DOHH2 (cell line): Measurements from ENCODE around the gene OR56B1.

Source experiments
- H3F3A ChIP-seq: fragments of 200-600 bp; sonication (generic), shearing (Covaris generic); 2 replicates; pipeline ENCODE4 v1.6.0; 2016; ENCODE audit warnings: antibody characterized with exemption, mild to moderate bottlenecking; ENCODE audit not compliant: control insufficient read depth, insufficient read depth
- H3K27ac ChIP-seq: fragments of 200-600 bp; sonication (generic); 2 replicates; pipeline ENCODE4 v1.5.1; 2014; ENCODE audit warnings: low read depth, mild to moderate bottlenecking, low read length, moderate library complexity
- H3K27me3 ChIP-seq: fragments of 200-600 bp; sonication (generic); 2 replicates; pipeline ENCODE4 v1.6.1; 2014; ENCODE audit warnings: mild to moderate bottlenecking, low read length, mixed read lengths; ENCODE audit not compliant: control insufficient read depth
- H3K36me3 ChIP-seq: fragments of 200-600 bp; sonication (generic); 2 replicates; pipeline ENCODE4 v1.6.1; 2014; ENCODE audit warnings: mild to moderate bottlenecking, low read length, moderate library complexity, mixed read lengths; ENCODE audit not compliant: control insufficient read depth
- H3K4me1 ChIP-seq: fragments of 200-600 bp; sonication (generic); 2 replicates; pipeline ENCODE4 v1.6.1; 2014; ENCODE audit warnings: mild to moderate bottlenecking, low read length, mixed read lengths; ENCODE audit not compliant: control insufficient read depth
- H3K4me2 ChIP-seq: fragments of 200-600 bp; sonication (generic); 2 replicates; pipeline ENCODE4 v1.6.0; 2014; ENCODE audit warnings: mild to moderate bottlenecking, low read length, moderate library complexity
- H3K4me3 ChIP-seq: fragments of 200-600 bp; sonication (generic); 2 replicates; pipeline ENCODE4 v1.5.1; 2014; ENCODE audit warnings: mild to moderate bottlenecking, low read length, mixed read lengths
- H3K79me2 ChIP-seq: fragments of 200-600 bp; sonication (generic); 2 replicates; pipeline ENCODE4 v1.6.1; 2014; ENCODE audit warnings: mild to moderate bottlenecking, low read length, mixed read lengths; ENCODE audit not compliant: control insufficient read depth
- H3K9me2 ChIP-seq: fragments of 200-600 bp; sonication (generic); replicated peaks from 2 replicates; pipeline ENCODE4 v1.6.1; 2014; ENCODE audit warnings: mild to moderate bottlenecking, low read length, mixed read lengths; ENCODE audit not compliant: control insufficient read depth
- H3K9me3 ChIP-seq: fragments of 200-600 bp; sonication (generic); 2 replicates; pipeline ENCODE4 v1.6.1; 2014; ENCODE audit warnings: antibody characterized with exemption, low read length, mixed read lengths; ENCODE audit not compliant: control insufficient read depth, insufficient read depth
- H4K20me1 ChIP-seq: fragments of 200-600 bp; sonication (generic); 2 replicates; pipeline ENCODE4 v1.6.0; 2014; ENCODE audit warnings: low read depth, mild to moderate bottlenecking, antibody characterized with exemption, low read length, moderate library complexity; ENCODE audit not compliant: control insufficient read depth, insufficient read depth
- EZH2phosphoT487 ChIP-seq: fragments of 200-600 bp; sonication (generic); IDR thresholded peaks from 2 replicates; pipeline ENCODE4 v1.6.1; 2017; ENCODE audit warnings: borderline replicate concordance, mild to moderate bottlenecking, antibody characterized with exemption, low read length, moderate library complexity, mixed read lengths
- TF ChIP-seq, protein P1 (sequence below): fragments of 200-600 bp; sonication (generic); IDR thresholded peaks from one replicate; pipeline ENCODE4 v1.5.1; 2014; ENCODE audit warnings: antibody characterized with exemption, mild to moderate bottlenecking, low read depth, low read length; ENCODE audit not compliant: poor library complexity, severe bottlenecking

The OR56B1 gene

GRCh38 chr11:5738431-5738830, 2.2 kb downstream of the OR56B1 start:
- no peaks in the 10 kb centered on the region for H3K27me3 ChIP-seq
- H3K9me3 ChIP-seq: no peaks in the 10 kb centered on the region
- H4K20me1 ChIP-seq: no peaks in the 10 kb centered on the region
- H3K4me2 ChIP-seq: no peak overlapping the region
- H3K79me2 ChIP-seq: no peaks in the 10 kb centered on the region
- no peaks in the 10 kb centered on the region for H3K36me3 ChIP-seq
- no peaks in the 10 kb centered on the region for H3K9me2 ChIP-seq
- no peak overlapping the region for H3K4me3 ChIP-seq
- no peaks in the 10 kb centered on the region for H3F3A ChIP-seq
- H3K27ac ChIP-seq: no peak overlapping the region
- TF ChIP-seq EZH2phosphoT487: no peak
- TF ChIP-seq, protein P1, sequence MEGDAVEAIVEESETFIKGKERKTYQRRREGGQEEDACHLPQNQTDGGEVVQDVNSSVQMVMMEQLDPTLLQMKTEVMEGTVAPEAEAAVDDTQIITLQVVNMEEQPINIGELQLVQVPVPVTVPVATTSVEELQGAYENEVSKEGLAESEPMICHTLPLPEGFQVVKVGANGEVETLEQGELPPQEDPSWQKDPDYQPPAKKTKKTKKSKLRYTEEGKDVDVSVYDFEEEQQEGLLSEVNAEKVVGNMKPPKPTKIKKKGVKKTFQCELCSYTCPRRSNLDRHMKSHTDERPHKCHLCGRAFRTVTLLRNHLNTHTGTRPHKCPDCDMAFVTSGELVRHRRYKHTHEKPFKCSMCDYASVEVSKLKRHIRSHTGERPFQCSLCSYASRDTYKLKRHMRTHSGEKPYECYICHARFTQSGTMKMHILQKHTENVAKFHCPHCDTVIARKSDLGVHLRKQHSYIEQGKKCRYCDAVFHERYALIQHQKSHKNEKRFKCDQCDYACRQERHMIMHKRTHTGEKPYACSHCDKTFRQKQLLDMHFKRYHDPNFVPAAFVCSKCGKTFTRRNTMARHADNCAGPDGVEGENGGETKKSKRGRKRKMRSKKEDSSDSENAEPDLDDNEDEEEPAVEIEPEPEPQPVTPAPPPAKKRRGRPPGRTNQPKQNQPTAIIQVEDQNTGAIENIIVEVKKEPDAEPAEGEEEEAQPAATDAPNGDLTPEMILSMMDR: no peak
- no peaks in the 10 kb centered on the region for H3K4me1 ChIP-seq

GRCh38 chr11:5746614-5747013, 10.4 kb downstream of the OR56B1 start:
- Histone ChIP-seq H3K4me1 (no peaks in the 10 kb centered on the region), H3F3A (no peaks in the 10 kb centered on the region), H3K4me3 (no peak overlapping the region), H3K9me2 (no peaks in the 10 kb centered on the region), H3K36me3 (no peaks in the 10 kb centered on the region), H4K20me1 (no peaks in the 10 kb centered on the region), H3K9me3 (no peaks in the 10 kb centered on the region), H3K27me3 (no peaks in the 10 kb centered on the region), H3K27ac (no peak overlapping the region), H3K79me2 (no peaks in the 10 kb centered on the region), H3K4me2 (no peak overlapping the region)
- TF ChIP-seq, protein P1: no peak
- TF ChIP-seq EZH2phosphoT487: no peak

DNA sequence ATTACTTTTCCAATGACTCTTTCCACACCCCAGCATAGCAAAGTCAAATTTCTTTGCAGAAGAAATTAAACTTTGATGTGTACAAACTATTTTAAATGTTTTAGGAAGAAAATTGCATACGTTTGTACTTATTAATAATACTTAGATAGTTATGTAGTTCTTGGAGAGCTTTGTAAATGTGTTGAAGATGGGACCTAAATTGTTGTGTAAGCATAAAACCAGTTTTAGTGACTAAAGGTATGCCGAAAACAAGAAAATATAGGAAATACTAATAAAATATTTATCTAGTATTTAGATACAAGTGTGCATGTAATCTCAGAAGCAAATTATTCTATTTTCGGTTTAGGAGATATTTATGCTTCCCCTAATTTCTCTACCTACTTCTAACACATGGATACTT, 13.6 kb downstream of the OR56B1 start:
- Histone ChIP-seq H3K4me2 (no peak overlapping the region), H3F3A (no peaks in the 10 kb centered on the region), H3K27me3 (no peaks in the 10 kb centered on the region), H3K4me3 (no peak overlapping the region), H3K4me1 (no peaks in the 10 kb centered on the region), H4K20me1 (no peaks in the 10 kb centered on the region), H3K79me2 (no peaks in the 10 kb centered on the region), H3K9me2 (no peaks in the 10 kb centered on the region), H3K9me3 (no peaks in the 10 kb centered on the region), H3K36me3 (no peaks in the 10 kb centered on the region), H3K27ac (no peak overlapping the region)
- no peak for TF ChIP-seq EZH2phosphoT487
- TF ChIP-seq, protein P1: no peak

GRCh38 chr11:5753943-5754342, 17.7 kb downstream of the OR56B1 start, which contains the start of gene OR52N4:
Gene OR52N4 (plus strand): TSS chr11:5754243. CDS start chr11:5754741, 498 bp downstream.
- H3K4me1 ChIP-seq: no peaks in the 10 kb centered on the region
- H3K27ac ChIP-seq: no peak within 1 kb of the TSS
- H4K20me1 ChIP-seq: no peaks in the 10 kb centered on the region
- TF ChIP-seq EZH2phosphoT487: no peak
- TF ChIP-seq, protein P1: no peak
- H3K36me3 ChIP-seq: no peaks in the 10 kb centered on the region
- H3K79me2 ChIP-seq: no peaks in the 10 kb centered on the region
- H3K4me3 ChIP-seq: no peak within 1 kb of the TSS
- no peak within 1 kb of the TSS for H3K4me2 ChIP-seq
- no peaks in the 10 kb centered on the region for H3K27me3 ChIP-seq
- H3K9me3 ChIP-seq: no peaks in the 10 kb centered on the region
- no peaks in the 10 kb centered on the region for H3K9me2 ChIP-seq
- no peaks in the 10 kb centered on the region for H3F3A ChIP-seq
